ENCODE measurements around the gene CDKN3.
"Not testable (repeated sequence)": the region's sequence is repeated elsewhere in the genome, so short reads cannot be mapped to it uniquely, and the experiment has no call there.

Gene CDKN3

DNA sequence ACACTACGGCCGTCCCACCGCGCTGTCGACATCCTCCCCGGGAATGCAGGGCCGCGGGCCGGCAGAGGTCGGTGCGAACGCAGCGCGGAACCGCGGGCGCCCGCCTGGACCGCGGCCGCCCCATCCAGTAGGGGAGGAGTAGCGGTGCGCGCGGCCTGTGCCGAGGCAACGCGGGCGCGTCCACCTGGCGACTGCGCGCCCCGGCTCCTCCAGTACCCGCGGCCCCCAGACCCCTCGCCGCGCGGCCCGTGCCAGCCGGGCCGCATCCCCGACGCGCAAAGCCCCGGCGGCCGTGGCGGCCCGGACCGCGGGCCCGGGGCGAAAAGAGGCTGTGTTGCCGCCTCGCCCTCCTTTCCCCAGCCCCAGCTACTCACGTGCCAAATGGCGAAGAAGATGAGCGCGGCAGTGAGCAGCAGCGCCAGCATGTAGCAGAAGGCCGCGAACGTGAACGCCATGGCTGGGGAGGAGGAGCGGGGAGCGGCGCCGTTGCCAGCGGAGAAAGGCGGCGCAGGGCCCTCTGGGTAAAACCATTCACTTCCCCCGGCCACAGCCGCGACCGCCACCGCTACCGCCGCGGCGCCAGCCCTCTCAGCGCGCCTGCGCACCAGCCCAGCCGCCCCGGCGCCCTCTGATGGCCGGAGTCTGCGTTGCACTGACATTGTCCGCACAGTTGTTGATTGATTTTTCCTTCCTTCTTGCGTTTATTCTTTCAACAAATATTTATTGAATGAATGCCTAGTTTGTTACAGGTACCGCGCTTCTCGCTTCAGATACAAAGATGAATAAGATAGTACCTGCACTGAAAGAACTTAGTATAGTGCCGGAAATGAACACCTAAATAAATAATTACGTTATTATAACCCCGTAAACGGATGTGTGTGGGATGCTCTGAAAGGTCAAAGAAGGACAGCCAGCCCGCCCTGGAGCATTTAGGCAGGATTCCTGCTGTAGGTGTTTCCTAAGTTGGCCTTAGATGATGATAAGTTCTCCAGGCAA, 44.4 kb downstream of the CDKN3 start, which contains the start of gene CNIH1:
Gene CNIH1, minus strand, starts transcription at position 502 of the 996 bp plus-strand sequence. Its CDS starts 47 bp downstream, at position 455.
- H3K9ac ChIP-seq (ENCODE audit: low read length in 2 of 2) = peak within 1 kb of the TSS; percentile 71 to 86
- peaks cover 15% of the 10 kb centered on the region for H3K4me1 ChIP-seq (ENCODE audit: control insufficient read depth, insufficient read depth, low read length)
- H3K36me3 ChIP-seq (ENCODE audit: control insufficient read depth in 2 of 2, insufficient read depth in 2 of 2, low read length in 2 of 2) = no peaks in the 10 kb centered on the region

GRCh38 chr14:54442961-54443360, 46.2 kb downstream of the CDKN3 start:
- H3K27me3 ChIP-seq (ENCODE audit: control insufficient read depth in 1 of 2, insufficient read depth in 2 of 2, low read length in 2 of 2); H3K9ac ChIP-seq (ENCODE audit: low read length in 2 of 2); H3K9me3 ChIP-seq (ENCODE audit: control insufficient read depth in 2 of 2, low read length in 2 of 2); H3K27ac ChIP-seq (ENCODE audit: low read length); H3K4me3 ChIP-seq (ENCODE audit: low read length in 2 of 2); H3K36me3 ChIP-seq (ENCODE audit: control insufficient read depth in 2 of 2, insufficient read depth in 2 of 2, low read length in 2 of 2): not testable (repeated sequence)
- peaks cover 18% of the 10 kb centered on the region for H3K4me1 ChIP-seq (ENCODE audit: control insufficient read depth, insufficient read depth, low read length)

More for the DNA sequence above, 44.4 kb downstream of the CDKN3 start, which contains the start of gene CNIH1:
- Histone ChIP-seq H3K27me3 (ENCODE audit: control insufficient read depth in 1 of 2, insufficient read depth in 2 of 2, low read length in 2 of 2) (no peaks in the 10 kb centered on the region), H3K4me3 (ENCODE audit: low read length in 2 of 2) (peak within 1 kb of the TSS; percentile 74 to 80), H3K9me3 (ENCODE audit: control insufficient read depth in 2 of 2, low read length in 2 of 2) (no peaks in the 10 kb centered on the region), H3K27ac (ENCODE audit: low read length) (peak within 1 kb of the TSS; percentile 65)

GRCh38 chr14:54443981-54444380, 47.2 kb downstream of the CDKN3 start:
- H3K27ac ChIP-seq (ENCODE audit: low read length) = no peak overlapping the region

GRCh38 chr14:54444681-54445080, 47.9 kb downstream of the CDKN3 start:
- no peaks in the 10 kb centered on the region for H3K36me3 ChIP-seq (ENCODE audit: control insufficient read depth in 2 of 2, insufficient read depth in 2 of 2, low read length in 2 of 2)
- H3K4me1 ChIP-seq (ENCODE audit: control insufficient read depth, insufficient read depth, low read length) = peaks cover 18% of the 10 kb centered on the region
- H3K4me3 ChIP-seq (ENCODE audit: low read length in 2 of 2) = no peak overlapping the region
- H3K9ac ChIP-seq (ENCODE audit: low read length in 2 of 2) = no peak overlapping the region
- H3K9me3 ChIP-seq (ENCODE audit: control insufficient read depth in 2 of 2, low read length in 2 of 2) = no peaks in the 10 kb centered on the region
- no peaks in the 10 kb centered on the region for H3K27me3 ChIP-seq (ENCODE audit: control insufficient read depth in 1 of 2, insufficient read depth in 2 of 2, low read length in 2 of 2)
- no peak overlapping the region for H3K27ac ChIP-seq (ENCODE audit: low read length)

More at GRCh38 chr14:54443981-54444380, 47.2 kb downstream of the CDKN3 start:
- Histone ChIP-seq H3K36me3 (ENCODE audit: control insufficient read depth in 2 of 2, insufficient read depth in 2 of 2, low read length in 2 of 2) (no peaks in the 10 kb centered on the region), H3K9ac (ENCODE audit: low read length in 2 of 2) (no peak overlapping the region), H3K4me1 (ENCODE audit: control insufficient read depth, insufficient read depth, low read length) (peaks cover 18% of the 10 kb centered on the region), H3K4me3 (ENCODE audit: low read length in 2 of 2) (no peak overlapping the region), H3K9me3 (ENCODE audit: control insufficient read depth in 2 of 2, low read length in 2 of 2) (no peaks in the 10 kb centered on the region), H3K27me3 (ENCODE audit: control insufficient read depth in 1 of 2, insufficient read depth in 2 of 2, low read length in 2 of 2) (no peaks in the 10 kb centered on the region)

GRCh38 chr14:54446161-54446693, 49.4 kb downstream of the CDKN3 start:
- no peaks in the 10 kb centered on the region for H3K36me3 ChIP-seq (ENCODE audit: control insufficient read depth in 2 of 2, insufficient read depth in 2 of 2, low read length in 2 of 2)
- peak overlapping the region in 1 of 2 donors; percentile 23 for H3K4me3 ChIP-seq (ENCODE audit: low read length in 2 of 2)
- no peaks in the 10 kb centered on the region for H3K9me3 ChIP-seq (ENCODE audit: control insufficient read depth in 2 of 2, low read length in 2 of 2)
- H3K27me3 ChIP-seq (ENCODE audit: control insufficient read depth in 1 of 2, insufficient read depth in 2 of 2, low read length in 2 of 2) = no peaks in the 10 kb centered on the region
- peak overlapping the region; percentile 19 for H3K27ac ChIP-seq (ENCODE audit: low read length)
- H3K4me1 ChIP-seq (ENCODE audit: control insufficient read depth, insufficient read depth, low read length) = peaks cover 14% of the 10 kb centered on the region
- H3K9ac ChIP-seq (ENCODE audit: low read length in 2 of 2) = no peak overlapping the region

- Histone ChIP-seq H3K27ac (ENCODE audit: low read length) (no peak overlapping the region), H3K4me1 (ENCODE audit: control insufficient read depth, insufficient read depth, low read length) (peaks cover 14% of the 10 kb centered on the region), H3K27me3 (ENCODE audit: control insufficient read depth in 1 of 2, insufficient read depth in 2 of 2, low read length in 2 of 2) (no peaks in the 10 kb centered on the region), H3K36me3 (ENCODE audit: control insufficient read depth in 2 of 2, insufficient read depth in 2 of 2, low read length in 2 of 2) (no peaks in the 10 kb centered on the region), H3K9ac (ENCODE audit: low read length in 2 of 2) (no peak overlapping the region), H3K9me3 (ENCODE audit: control insufficient read depth in 2 of 2, low read length in 2 of 2) (no peaks in the 10 kb centered on the region), H3K4me3 (ENCODE audit: low read length in 2 of 2) (no peak overlapping the region)
Observed at GRCh38 chr14:54447231-54447692, 50.5 kb downstream of the CDKN3 start.

- Histone ChIP-seq H3K27ac (ENCODE audit: low read length) (no peak overlapping the region), H3K27me3 (ENCODE audit: control insufficient read depth in 1 of 2, insufficient read depth in 2 of 2, low read length in 2 of 2) (no peaks in the 10 kb centered on the region), H3K4me1 (ENCODE audit: control insufficient read depth, insufficient read depth, low read length) (peaks cover 4% of the 10 kb centered on the region), H3K9me3 (ENCODE audit: control insufficient read depth in 2 of 2, low read length in 2 of 2) (no peaks in the 10 kb centered on the region), H3K36me3 (ENCODE audit: control insufficient read depth in 2 of 2, insufficient read depth in 2 of 2, low read length in 2 of 2) (no peaks in the 10 kb centered on the region), H3K9ac (ENCODE audit: low read length in 2 of 2) (no peak overlapping the region), H3K4me3 (ENCODE audit: low read length in 2 of 2) (no peak overlapping the region)
Observed at GRCh38 chr14:54450535-54450934, 53.7 kb downstream of the CDKN3 start.

- Histone ChIP-seq H3K27ac (ENCODE audit: low read length) (no peak overlapping the region), H3K4me1 (ENCODE audit: control insufficient read depth, insufficient read depth, low read length) (peaks cover 3% of the 10 kb centered on the region), H3K27me3 (ENCODE audit: control insufficient read depth in 1 of 2, insufficient read depth in 2 of 2, low read length in 2 of 2) (no peaks in the 10 kb centered on the region), H3K4me3 (ENCODE audit: low read length in 2 of 2) (no peak overlapping the region), H3K9me3 (ENCODE audit: control insufficient read depth in 2 of 2, low read length in 2 of 2) (no peaks in the 10 kb centered on the region), H3K9ac (ENCODE audit: low read length in 2 of 2) (no peak overlapping the region), H3K36me3 (ENCODE audit: control insufficient read depth in 2 of 2, insufficient read depth in 2 of 2, low read length in 2 of 2) (no peaks in the 10 kb centered on the region)
Observed at GRCh38 chr14:54451121-54451601, 54.4 kb downstream of the CDKN3 start.

GRCh38 chr14:54451961-54452360, 55.2 kb downstream of the CDKN3 start:
- no peak overlapping the region for H3K4me3 ChIP-seq (ENCODE audit: low read length in 2 of 2)
- no peaks in the 10 kb centered on the region for H3K4me1 ChIP-seq (ENCODE audit: control insufficient read depth, insufficient read depth, low read length)
- no peaks in the 10 kb centered on the region for H3K9me3 ChIP-seq (ENCODE audit: control insufficient read depth in 2 of 2, low read length in 2 of 2)
- H3K27ac ChIP-seq (ENCODE audit: low read length) = no peak overlapping the region
- H3K27me3 ChIP-seq (ENCODE audit: control insufficient read depth in 1 of 2, insufficient read depth in 2 of 2, low read length in 2 of 2) = no peaks in the 10 kb centered on the region
- no peaks in the 10 kb centered on the region for H3K36me3 ChIP-seq (ENCODE audit: control insufficient read depth in 2 of 2, insufficient read depth in 2 of 2, low read length in 2 of 2)
- no peak overlapping the region for H3K9ac ChIP-seq (ENCODE audit: low read length in 2 of 2)

- H3K27ac ChIP-seq (ENCODE audit: low read length) = no peak overlapping the region
- H3K36me3 ChIP-seq (ENCODE audit: control insufficient read depth in 2 of 2, insufficient read depth in 2 of 2, low read length in 2 of 2) = no peaks in the 10 kb centered on the region
- no peaks in the 10 kb centered on the region for H3K4me1 ChIP-seq (ENCODE audit: control insufficient read depth, insufficient read depth, low read length)
- no peaks in the 10 kb centered on the region for H3K9me3 ChIP-seq (ENCODE audit: control insufficient read depth in 2 of 2, low read length in 2 of 2)
- H3K9ac ChIP-seq (ENCODE audit: low read length in 2 of 2) = no peak overlapping the region
- H3K4me3 ChIP-seq (ENCODE audit: low read length in 2 of 2) = no peak overlapping the region
- no peaks in the 10 kb centered on the region for H3K27me3 ChIP-seq (ENCODE audit: control insufficient read depth in 1 of 2, insufficient read depth in 2 of 2, low read length in 2 of 2)
Observed at GRCh38 chr14:54453252-54453651, 56.4 kb downstream of the CDKN3 start.
